ENCODE measurements around the gene ADH6.
"Not testable (repeated sequence)": the region's sequence is repeated elsewhere in the genome, so short reads cannot be mapped to it uniquely, and the experiment has no call there.

The ADH6 gene

DNA sequence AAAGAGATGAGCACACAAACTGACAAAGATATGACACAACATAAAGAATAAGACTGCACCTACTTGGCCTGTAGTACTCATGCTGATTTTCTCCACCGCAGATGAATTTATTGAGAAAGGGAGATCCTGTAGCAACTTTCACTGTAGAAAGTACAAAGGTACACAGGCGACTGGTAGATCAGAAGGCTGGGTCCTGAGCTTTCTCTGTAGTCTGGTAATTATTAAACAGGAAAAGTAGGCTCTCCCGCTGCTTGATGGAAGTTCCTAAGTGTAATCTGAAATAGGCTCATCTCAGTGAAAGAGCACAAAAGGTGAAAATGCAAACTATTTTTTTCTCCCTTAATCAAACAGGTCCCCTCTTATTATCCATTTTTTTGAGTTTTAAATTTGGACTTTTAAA is at the start of gene ADH6:
Gene ADH6 (minus strand): TSS at position 175 of the 400 bp plus-strand sequence. CDS start 94 bp downstream, at position 81.
- no peak for DNase-seq (ENCODE audit: low read depth)

- DNase-seq (ENCODE audit: low read depth), result peak; percentile 4
Observed at GRCh38 chr4:99264927-99265326, 45.9 kb upstream of the ADH6 start.

DNA sequence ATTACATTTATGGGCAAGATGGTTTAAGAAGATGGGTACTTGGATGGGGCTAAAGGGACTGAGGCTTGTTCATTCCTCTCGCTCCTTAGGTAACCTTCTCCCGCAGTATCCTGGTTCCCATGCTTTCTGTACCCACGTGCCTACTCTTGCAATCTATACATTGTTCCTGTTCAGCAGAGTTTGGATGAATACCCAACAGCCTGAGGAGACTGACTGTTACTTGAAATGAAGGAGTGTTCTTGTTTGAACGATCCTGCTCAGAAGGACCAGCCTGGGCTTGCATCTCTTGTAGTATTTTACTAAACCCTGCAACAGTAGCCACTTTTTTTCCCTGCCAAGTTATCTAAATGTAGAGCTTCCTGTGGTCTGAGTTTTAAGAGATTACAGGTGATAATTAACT is 33.7 kb upstream of the ADH6 start:
- DNase-seq (ENCODE audit: low read depth), result no peak

DNA sequence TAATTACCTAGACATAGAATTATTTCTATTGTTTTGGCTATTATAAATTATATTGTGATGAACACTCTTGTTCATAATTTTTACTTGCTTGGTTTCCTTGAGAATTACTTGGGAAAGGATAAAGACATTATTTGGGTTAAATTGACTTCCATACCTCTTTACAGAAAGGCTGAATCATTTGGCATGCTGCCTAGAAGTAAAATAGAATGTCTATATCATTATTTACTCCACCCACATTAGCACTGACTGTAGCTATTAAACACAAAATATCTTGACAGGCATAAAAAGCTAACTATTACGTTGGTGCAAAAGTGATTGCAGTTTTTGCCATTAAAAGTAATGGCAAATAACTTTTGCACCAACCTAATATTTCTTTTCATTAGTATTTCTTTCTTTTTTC is 29.7 kb upstream of the ADH6 start:
- DNase-seq (ENCODE audit: low read depth), result no peak

- no peak for DNase-seq (ENCODE audit: low read depth)
Observed at GRCh38 chr4:99235955-99236354, 16.9 kb upstream of the ADH6 start.

GRCh38 chr4:99234331-99235010 is 15.4 kb upstream of the ADH6 start:
- DNase-seq (ENCODE audit: low read depth), result peak; percentile 3

DNA sequence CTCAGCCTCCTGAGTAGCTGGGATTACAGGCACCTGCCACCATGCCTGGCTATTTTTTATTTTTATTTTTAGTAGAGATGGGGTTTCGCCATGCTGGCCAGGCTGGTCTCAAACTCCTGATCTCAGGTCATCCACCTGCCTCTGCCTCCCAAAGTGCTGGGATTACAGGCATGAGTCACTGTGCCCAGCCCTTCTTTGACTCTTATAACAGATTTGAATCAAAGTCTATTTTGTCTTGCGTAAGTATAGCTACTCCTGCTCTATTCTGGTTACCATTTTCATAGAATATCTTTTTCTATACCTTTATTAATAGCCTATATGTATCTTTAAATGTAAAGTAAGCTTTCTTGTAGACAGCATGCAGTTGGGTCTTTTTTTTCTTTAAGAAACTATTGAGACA is 14.4 kb upstream of the ADH6 start:
- not testable (repeated sequence) for DNase-seq (ENCODE audit: low read depth)

- peak; percentile 2 for DNase-seq (ENCODE audit: low read depth)
Observed at GRCh38 chr4:99228706-99229105, 9.7 kb upstream of the ADH6 start.

GRCh38 chr4:99227646-99228045 is 8.6 kb upstream of the ADH6 start:
- DNase-seq (ENCODE audit: low read depth), result not testable (repeated sequence)

DNA sequence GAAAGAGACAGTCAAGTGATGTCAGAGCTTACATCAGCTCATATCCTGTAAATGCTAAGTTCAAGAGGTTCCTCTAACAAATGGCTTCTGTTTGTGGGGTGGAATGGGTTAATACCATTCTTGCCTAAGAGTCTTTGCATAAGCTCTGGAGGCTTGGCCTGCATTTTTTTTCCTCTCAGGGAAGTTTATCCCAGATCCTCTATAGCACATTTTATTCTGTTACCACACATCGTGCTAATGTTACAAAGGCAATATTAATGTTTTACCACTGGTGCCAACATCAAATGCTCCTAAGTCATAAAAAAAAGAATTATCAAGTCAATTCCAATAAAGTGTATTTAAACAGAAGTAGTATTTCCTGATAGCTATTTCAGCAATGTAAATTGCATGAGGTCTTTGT is 2.9 kb upstream of the ADH6 start:
- peak; percentile 93 for DNase-seq (ENCODE audit: low read depth)

DNA sequence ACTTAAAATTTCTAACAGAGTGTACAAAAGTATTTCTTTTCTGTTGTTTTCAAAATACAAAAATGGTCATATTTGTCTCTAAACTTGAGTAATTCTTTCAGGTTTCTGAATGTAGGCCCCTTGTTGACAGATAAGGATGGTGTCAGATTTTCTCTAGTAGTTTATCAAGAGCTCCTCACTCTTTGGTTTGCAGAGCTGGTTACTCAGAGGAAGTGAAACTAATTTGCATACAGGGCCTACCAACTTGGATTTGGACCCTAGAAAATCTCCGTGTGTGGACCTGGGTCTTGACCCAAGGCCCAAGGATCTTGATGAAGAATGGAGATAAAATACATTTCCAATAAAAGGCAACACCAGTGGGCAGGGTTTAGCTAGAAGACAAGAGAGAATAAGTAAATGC is 433 bp upstream of the ADH6 start:
- DNase-seq (ENCODE audit: low read depth), result no peak

DNA sequence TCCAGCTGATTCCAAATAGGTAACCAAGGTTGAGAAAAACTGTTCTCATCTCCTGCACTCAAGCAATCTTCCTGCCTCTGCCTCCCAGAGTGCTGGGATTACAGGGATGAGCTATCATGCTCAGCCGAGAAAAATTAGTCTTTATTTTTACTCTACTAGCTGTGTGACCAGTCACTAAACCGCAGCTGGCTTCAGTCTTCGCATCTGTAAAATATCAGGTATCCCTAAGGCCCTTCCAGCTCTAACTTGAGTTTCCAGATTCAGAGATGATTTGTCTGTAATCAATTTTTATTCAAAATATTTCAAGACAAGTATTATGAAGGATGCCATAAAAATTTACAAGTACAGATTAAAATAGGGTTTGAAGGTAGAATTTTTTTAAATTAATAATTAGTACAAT is 3.5 kb downstream of the ADH6 start:
- no peak for DNase-seq (ENCODE audit: low read depth)

- no peak for DNase-seq (ENCODE audit: low read depth)
Observed at GRCh38 chr4:99210789-99211188, 8.3 kb downstream of the ADH6 start.

DNA sequence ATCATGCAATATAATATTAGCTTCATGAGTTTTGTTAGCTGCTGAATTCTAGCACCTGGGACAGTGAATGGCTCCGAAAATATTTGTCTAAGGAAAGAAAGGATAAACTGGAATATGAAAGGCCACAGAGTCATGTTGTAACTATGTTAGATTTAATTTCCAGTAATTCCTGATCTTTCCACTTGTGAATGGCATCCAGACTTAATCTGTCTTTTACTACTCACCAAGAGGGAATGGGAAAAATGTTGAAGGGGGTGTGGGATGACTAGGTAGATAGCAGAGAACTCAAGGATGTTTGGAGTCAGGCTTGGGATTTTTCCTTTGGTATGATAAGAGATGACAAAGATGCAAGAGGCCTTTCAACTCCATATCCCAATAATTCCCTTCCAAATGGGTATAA is 9.4 kb downstream of the ADH6 start:
- DNase-seq (ENCODE audit: low read depth), result no peak

DNA sequence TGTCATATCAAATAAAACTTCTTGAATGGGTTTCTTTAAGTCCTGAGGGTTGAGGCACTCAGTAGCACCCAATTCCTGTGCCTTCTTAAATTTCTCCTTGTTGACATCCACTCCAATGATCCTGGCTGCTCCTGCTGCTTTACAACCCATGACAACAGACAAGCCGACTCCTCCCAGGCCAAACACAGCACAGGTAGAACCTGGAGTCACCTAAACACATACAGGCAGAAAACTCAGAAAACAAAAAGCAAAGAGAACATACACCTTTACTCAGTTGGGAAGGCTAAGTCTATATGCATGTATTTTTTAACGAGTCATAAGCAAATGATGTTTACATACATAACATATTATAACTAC is 10.3 kb downstream of the ADH6 start:
- no peak for DNase-seq (ENCODE audit: low read depth)

GRCh38 chr4:99207911-99208718 is 10.9 kb downstream of the ADH6 start:
- no peak for DNase-seq (ENCODE audit: low read depth)

DNA sequence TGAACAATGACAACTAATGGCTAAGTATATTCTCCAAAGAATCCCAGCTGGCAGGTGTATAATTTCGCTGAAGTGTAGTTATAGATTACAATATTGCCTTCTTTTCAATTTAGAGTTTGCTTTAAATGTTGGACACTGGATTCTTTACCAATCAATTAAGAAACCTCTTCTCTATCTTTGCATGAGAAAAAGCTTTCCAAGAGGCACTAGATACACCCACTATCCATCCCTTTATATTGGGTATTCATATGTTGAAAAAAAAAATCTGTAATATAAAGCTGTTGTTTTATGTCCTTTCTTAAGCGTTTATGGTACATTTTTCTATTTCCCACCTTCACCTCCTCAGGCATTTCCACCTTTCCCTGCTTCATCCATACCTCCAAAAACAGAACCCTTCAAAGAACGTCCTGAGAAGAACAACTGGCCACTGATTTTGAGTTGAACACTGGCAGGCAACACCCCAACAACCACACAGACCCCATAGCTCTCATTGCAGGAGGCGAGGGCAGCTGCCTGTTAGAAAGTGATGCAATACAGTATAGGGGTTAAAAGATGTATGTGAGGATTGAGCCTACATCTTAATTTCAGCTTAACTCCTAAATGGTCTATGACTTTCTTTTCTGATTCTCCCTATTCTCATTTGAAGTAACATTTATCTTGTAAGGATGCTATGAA is 11.8 kb downstream of the ADH6 start:
- no peak for DNase-seq (ENCODE audit: low read depth)

- DNase-seq (ENCODE audit: low read depth), result peak; percentile 89
Observed at GRCh38 chr4:99205153-99205979, 13.7 kb downstream of the ADH6 start.

- peak; percentile 92 for DNase-seq (ENCODE audit: low read depth)
Observed at GRCh38 chr4:99202536-99202935, 16.5 kb downstream of the ADH6 start.

- DNase-seq (ENCODE audit: low read depth), result no peak
Observed at GRCh38 chr4:99202094-99202493, 17.0 kb downstream of the ADH6 start.

- peak; percentile 67 for DNase-seq (ENCODE audit: low read depth)
Observed at GRCh38 chr4:99201690-99202089, 17.4 kb downstream of the ADH6 start.

- no peak for DNase-seq (ENCODE audit: low read depth)
Observed at GRCh38 chr4:99200138-99200537, 18.9 kb downstream of the ADH6 start.

Measured in fibroblast of gingiva (primary cell).